ENCODE results near the gene RBM19.

Gene RBM19

GRCh38 chr12:114012744-114013431 is 46.8 kb upstream of the RBM19 start:
- Histone ChIP-seq H3K4me3 (ENCODE audit: low read length) (no peak overlapping the region), H3K9me2 (replicated peaks; ENCODE audit: insufficient read depth, low read length) (no peaks in the 10 kb centered on the region), H3K36me3 (replicated peaks; ENCODE audit: insufficient read depth, low read length) (no peaks in the 10 kb centered on the region), H3K27me3 (replicated peaks; ENCODE audit: insufficient read depth, low read length) (no peaks in the 10 kb centered on the region), H3K4me2 (ENCODE audit: low read depth, low read length) (no peak overlapping the region), H3K4me1 (ENCODE audit: low read length) (no peaks in the 10 kb centered on the region), H4K20me1 (ENCODE audit: insufficient read depth, low read length) (no peaks in the 10 kb centered on the region), H3K9me3 (replicated peaks; ENCODE audit: insufficient read depth, low read length) (no peaks in the 10 kb centered on the region), H3F3A (ENCODE audit: insufficient read depth, low read length) (no peaks in the 10 kb centered on the region), H3K79me2 (ENCODE audit: low read length) (no peaks in the 10 kb centered on the region), H2AFZ (ENCODE audit: low read length) (no peak overlapping the region), H3K9ac (ENCODE audit: low read length) (no peak overlapping the region), H3K27ac (ENCODE audit: low read length) (no peak overlapping the region)
- TF ChIP-seq, protein P1, sequence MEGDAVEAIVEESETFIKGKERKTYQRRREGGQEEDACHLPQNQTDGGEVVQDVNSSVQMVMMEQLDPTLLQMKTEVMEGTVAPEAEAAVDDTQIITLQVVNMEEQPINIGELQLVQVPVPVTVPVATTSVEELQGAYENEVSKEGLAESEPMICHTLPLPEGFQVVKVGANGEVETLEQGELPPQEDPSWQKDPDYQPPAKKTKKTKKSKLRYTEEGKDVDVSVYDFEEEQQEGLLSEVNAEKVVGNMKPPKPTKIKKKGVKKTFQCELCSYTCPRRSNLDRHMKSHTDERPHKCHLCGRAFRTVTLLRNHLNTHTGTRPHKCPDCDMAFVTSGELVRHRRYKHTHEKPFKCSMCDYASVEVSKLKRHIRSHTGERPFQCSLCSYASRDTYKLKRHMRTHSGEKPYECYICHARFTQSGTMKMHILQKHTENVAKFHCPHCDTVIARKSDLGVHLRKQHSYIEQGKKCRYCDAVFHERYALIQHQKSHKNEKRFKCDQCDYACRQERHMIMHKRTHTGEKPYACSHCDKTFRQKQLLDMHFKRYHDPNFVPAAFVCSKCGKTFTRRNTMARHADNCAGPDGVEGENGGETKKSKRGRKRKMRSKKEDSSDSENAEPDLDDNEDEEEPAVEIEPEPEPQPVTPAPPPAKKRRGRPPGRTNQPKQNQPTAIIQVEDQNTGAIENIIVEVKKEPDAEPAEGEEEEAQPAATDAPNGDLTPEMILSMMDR (IDR thresholded peaks at IDR 0.05; ENCODE audit: low read length): no peak
- no peak for DNase-seq

DNA sequence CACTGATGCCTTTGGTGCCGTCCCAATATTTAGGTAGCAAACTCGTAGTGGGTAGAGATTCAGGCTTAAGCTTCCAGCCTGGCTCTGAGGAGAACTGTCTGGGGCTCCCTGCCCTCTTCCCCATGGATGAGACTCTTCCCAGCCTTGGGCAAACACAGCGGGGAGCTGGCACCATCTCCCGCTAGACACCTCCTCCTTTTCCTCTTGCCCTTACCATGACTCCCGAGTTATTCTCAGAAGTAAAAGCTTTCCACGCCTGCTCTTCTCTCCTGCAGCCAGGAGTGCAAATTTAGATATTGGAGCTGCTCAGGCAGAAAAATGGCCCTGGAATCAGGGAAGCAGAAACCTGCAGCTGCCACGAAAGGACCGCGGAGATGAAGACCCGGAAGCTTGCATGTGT is 45.6 kb upstream of the RBM19 start:
- TF ChIP-seq EZH2phosphoT487 (IDR thresholded peaks at IDR 0.05; ENCODE audit: low read length): no peak
- TF ChIP-seq, protein P1 (IDR thresholded peaks at IDR 0.05; ENCODE audit: low read length): no peak
- no peak for TF ChIP-seq EZH2 (optimal IDR thresholded peaks at IDR 0.05; ENCODE audit: low read depth, low read length)
- no peak overlapping the region for H3K9ac ChIP-seq (ENCODE audit: low read length)

GRCh38 chr12:114006482-114007425 is 40.6 kb upstream of the RBM19 start:
- no peak overlapping the region for H3K4me2 ChIP-seq (ENCODE audit: low read depth, low read length)
- no peak overlapping the region for H3K4me3 ChIP-seq (ENCODE audit: low read length)
- no peaks in the 10 kb centered on the region for H4K20me1 ChIP-seq (ENCODE audit: insufficient read depth, low read length)
- no peak overlapping the region for H2AFZ ChIP-seq (ENCODE audit: low read length)
- no peaks in the 10 kb centered on the region for H3K9me3 ChIP-seq (replicated peaks; ENCODE audit: insufficient read depth, low read length)
- H3K27ac ChIP-seq (ENCODE audit: low read length): no peak overlapping the region
- no peaks in the 10 kb centered on the region for H3K9me2 ChIP-seq (replicated peaks; ENCODE audit: insufficient read depth, low read length)
- no peaks in the 10 kb centered on the region for H3K79me2 ChIP-seq (ENCODE audit: low read length)
- TF ChIP-seq EZH2phosphoT487 (IDR thresholded peaks at IDR 0.05; ENCODE audit: low read length): no peak
- TF ChIP-seq EZH2 (optimal IDR thresholded peaks at IDR 0.05; ENCODE audit: low read depth, low read length): no peak
- TF ChIP-seq, protein P1 (IDR thresholded peaks at IDR 0.05; ENCODE audit: low read length): no peak
- H3K36me3 ChIP-seq (replicated peaks; ENCODE audit: insufficient read depth, low read length): no peaks in the 10 kb centered on the region
- H3K27me3 ChIP-seq (replicated peaks; ENCODE audit: insufficient read depth, low read length): no peaks in the 10 kb centered on the region
- no peak overlapping the region for H3K9ac ChIP-seq (ENCODE audit: low read length)
- no peaks in the 10 kb centered on the region for H3K4me1 ChIP-seq (ENCODE audit: low read length)
- no peak for DNase-seq
- H3F3A ChIP-seq (ENCODE audit: insufficient read depth, low read length): no peaks in the 10 kb centered on the region

More for the DNA sequence above, 45.6 kb upstream of the RBM19 start:
- Histone ChIP-seq H3K79me2 (ENCODE audit: low read length) (no peaks in the 10 kb centered on the region), H3K4me2 (ENCODE audit: low read depth, low read length) (no peak overlapping the region), H3F3A (ENCODE audit: insufficient read depth, low read length) (no peaks in the 10 kb centered on the region), H3K4me3 (ENCODE audit: low read length) (no peak overlapping the region), H2AFZ (ENCODE audit: low read length) (no peak overlapping the region), H4K20me1 (ENCODE audit: insufficient read depth, low read length) (no peaks in the 10 kb centered on the region), H3K36me3 (replicated peaks; ENCODE audit: insufficient read depth, low read length) (no peaks in the 10 kb centered on the region), H3K27ac (ENCODE audit: low read length) (no peak overlapping the region), H3K27me3 (replicated peaks; ENCODE audit: insufficient read depth, low read length) (no peaks in the 10 kb centered on the region), H3K9me3 (replicated peaks; ENCODE audit: insufficient read depth, low read length) (no peaks in the 10 kb centered on the region), H3K4me1 (ENCODE audit: low read length) (no peaks in the 10 kb centered on the region), H3K9me2 (replicated peaks; ENCODE audit: insufficient read depth, low read length) (no peaks in the 10 kb centered on the region)
- no peak for DNase-seq
